ENCODE results near the gene MAP3K21.

The MAP3K21 gene

GRCh38 chr1:233383984-233384383, 56.5 kb downstream of the MAP3K21 start:
- no peak for TF ChIP-seq CTCF (IDR thresholded peaks at IDR 0.05; ENCODE audit: borderline replicate concordance, insufficient read depth, low read depth, low read length)

GRCh38 chr1:233386336-233386735, 58.8 kb downstream of the MAP3K21 start:
- no peak overlapping the region for H3K4me3 ChIP-seq (ENCODE audit: low read depth, low read length)
- no peak for TF ChIP-seq CTCF (IDR thresholded peaks at IDR 0.05; ENCODE audit: borderline replicate concordance, insufficient read depth, low read depth, low read length)

More at GRCh38 chr1:233383984-233384383, 56.5 kb downstream of the MAP3K21 start:
- no peak overlapping the region for H3K4me3 ChIP-seq (ENCODE audit: low read depth, low read length)

- TF ChIP-seq CTCF (IDR thresholded peaks at IDR 0.05; ENCODE audit: borderline replicate concordance, insufficient read depth, low read depth, low read length), result no peak
- H3K4me3 ChIP-seq (ENCODE audit: low read depth, low read length), result no peak overlapping the region
Measured at GRCh38 chr1:233387585-233387984, 60.1 kb downstream of the MAP3K21 start.

- TF ChIP-seq CTCF (IDR thresholded peaks at IDR 0.05; ENCODE audit: borderline replicate concordance, insufficient read depth, low read depth, low read length), result no peak
Measured at GRCh38 chr1:233389169-233389568, 61.6 kb downstream of the MAP3K21 start.

GRCh38 chr1:233389893-233390292, 62.4 kb downstream of the MAP3K21 start:
- H3K4me3 ChIP-seq (ENCODE audit: low read depth, low read length), result no peak overlapping the region
- TF ChIP-seq CTCF (IDR thresholded peaks at IDR 0.05; ENCODE audit: borderline replicate concordance, insufficient read depth, low read depth, low read length), result no peak

More at GRCh38 chr1:233389169-233389568, 61.6 kb downstream of the MAP3K21 start:
- no peak overlapping the region for H3K4me3 ChIP-seq (ENCODE audit: low read depth, low read length)

- no peak for TF ChIP-seq CTCF (IDR thresholded peaks at IDR 0.05; ENCODE audit: borderline replicate concordance, insufficient read depth, low read depth, low read length)
- no peak overlapping the region for H3K4me3 ChIP-seq (ENCODE audit: low read depth, low read length)
Measured at GRCh38 chr1:233390842-233391737, 63.6 kb downstream of the MAP3K21 start.

Data from GM12875 (cell line).